ENCODE measurements around the gene PLXNA4.

GRCh38 chr7:132528695-132529094, 47.6 kb downstream of the PLXNA4 start:
- no peak for TF ChIP-seq EZH2 (IDR thresholded peaks at IDR 0.05; ENCODE audit: insufficient read depth, poor library complexity, severe bottlenecking)
- no peak for TF ChIP-seq EZH2phosphoT487 (IDR thresholded peaks at IDR 0.05; ENCODE audit: insufficient read depth, low read depth)

Measured in GM23248 (cell line).